Fibroblast of pulmonary artery (primary cell): ENCODE results near the gene KLK15.
"Not testable (repeated sequence)": the region's sequence is repeated elsewhere in the genome, so short reads cannot be mapped to it uniquely, and the experiment has no call there.

Experiments
- DNase-seq: peaks from one replicate; pipeline ENCODE4 v3.0.0-alpha.2; 2010; ENCODE audit warnings: low read depth
- H3K4me3 ChIP-seq: replicated peaks from 2 replicates; pipeline ENCODE4 v1.5.1; 2011; ENCODE audit warnings: low read depth, mild to moderate bottlenecking, control low read depth, low read length, moderate library complexity
- CTCF ChIP-seq: IDR thresholded peaks from 2 replicates; pipeline ENCODE4 v1.5.1; 2011; ENCODE audit warnings: mild to moderate bottlenecking, control low read depth, low read length, inconsistent platforms; ENCODE audit errors: missing control alignments

KLK15 gene

GRCh38 chr19:50817941-50818858, 15.2 kb downstream of the KLK15 start:
- peak overlapping the region; percentile 44 for H3K4me3 ChIP-seq
- peak; percentile 10 for DNase-seq
- TF ChIP-seq CTCF = no peak

GRCh38 chr19:50815439-50815838, 17.9 kb downstream of the KLK15 start:
- TF ChIP-seq CTCF = no peak
- H3K4me3 ChIP-seq = no peak overlapping the region
- no peak for DNase-seq

GRCh38 chr19:50814883-50815282, 18.5 kb downstream of the KLK15 start:
- no peak overlapping the region for H3K4me3 ChIP-seq
- DNase-seq = no peak
- no peak for TF ChIP-seq CTCF

GRCh38 chr19:50812474-50812873, 20.9 kb downstream of the KLK15 start:
- no peak for TF ChIP-seq CTCF
- H3K4me3 ChIP-seq = no peak overlapping the region
- DNase-seq = no peak

- H3K4me3 ChIP-seq, DNase-seq: not testable (repeated sequence)
Observed at GRCh38 chr19:50811622-50812238, 21.6 kb downstream of the KLK15 start.

- no peak overlapping the region for H3K4me3 ChIP-seq
- no peak for DNase-seq
- no peak for TF ChIP-seq CTCF
Observed at GRCh38 chr19:50808856-50809255, 24.5 kb downstream of the KLK15 start.

GRCh38 chr19:50804420-50805272, 28.7 kb downstream of the KLK15 start:
- no peak for TF ChIP-seq CTCF
- DNase-seq = peak; percentile 99

More at GRCh38 chr19:50804420-50805272, 28.7 kb downstream of the KLK15 start:
- peak overlapping the region; percentile 99 for H3K4me3 ChIP-seq
